ENCODE results near the gene SSBP3. TPM values are rescaled to one million over a fixed set of nuclear protein-coding genes. Genes with fewer than 3 reads are reported as not detected.
"Not testable (repeated sequence)": the region's sequence is repeated elsewhere in the genome, so short reads cannot be mapped to it uniquely, and the experiment has no call there.

SSBP3 gene
- total RNA-seq, 1 experiment from 2014 or later, result 26.0 TPM

DNA sequence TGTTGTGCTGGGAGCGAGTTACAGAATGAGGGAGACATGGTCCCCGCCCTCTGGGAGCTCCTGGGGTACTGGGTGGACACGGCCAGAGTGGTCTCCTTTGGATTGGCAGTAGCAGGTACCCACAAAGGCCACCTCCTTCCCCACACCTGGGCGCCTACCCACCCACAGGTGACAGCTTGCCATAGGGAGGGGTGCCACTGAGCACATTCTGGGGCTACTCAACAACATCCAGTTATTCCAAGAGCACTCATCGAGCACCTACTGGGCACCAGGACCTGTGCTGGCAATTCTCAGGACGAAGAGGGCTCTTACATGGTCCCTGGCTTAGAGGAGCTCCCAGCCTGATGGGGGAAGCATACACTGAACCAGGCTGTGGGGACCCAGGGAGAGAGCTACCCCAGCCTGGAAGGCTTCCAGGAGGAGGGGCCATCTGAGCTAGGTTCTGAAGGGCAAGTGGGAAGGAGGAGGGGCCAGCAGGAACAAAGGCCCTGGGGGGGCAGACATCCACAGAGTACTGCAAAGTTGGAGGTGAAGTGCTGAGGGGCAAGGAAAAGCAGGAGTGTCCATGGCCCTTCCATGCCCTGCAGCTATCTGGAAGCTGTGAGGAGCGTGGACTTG is 184.2 kb downstream of the SSBP3 start:
- no peak for DNase-seq (ENCODE audit: low read depth)

DNA sequence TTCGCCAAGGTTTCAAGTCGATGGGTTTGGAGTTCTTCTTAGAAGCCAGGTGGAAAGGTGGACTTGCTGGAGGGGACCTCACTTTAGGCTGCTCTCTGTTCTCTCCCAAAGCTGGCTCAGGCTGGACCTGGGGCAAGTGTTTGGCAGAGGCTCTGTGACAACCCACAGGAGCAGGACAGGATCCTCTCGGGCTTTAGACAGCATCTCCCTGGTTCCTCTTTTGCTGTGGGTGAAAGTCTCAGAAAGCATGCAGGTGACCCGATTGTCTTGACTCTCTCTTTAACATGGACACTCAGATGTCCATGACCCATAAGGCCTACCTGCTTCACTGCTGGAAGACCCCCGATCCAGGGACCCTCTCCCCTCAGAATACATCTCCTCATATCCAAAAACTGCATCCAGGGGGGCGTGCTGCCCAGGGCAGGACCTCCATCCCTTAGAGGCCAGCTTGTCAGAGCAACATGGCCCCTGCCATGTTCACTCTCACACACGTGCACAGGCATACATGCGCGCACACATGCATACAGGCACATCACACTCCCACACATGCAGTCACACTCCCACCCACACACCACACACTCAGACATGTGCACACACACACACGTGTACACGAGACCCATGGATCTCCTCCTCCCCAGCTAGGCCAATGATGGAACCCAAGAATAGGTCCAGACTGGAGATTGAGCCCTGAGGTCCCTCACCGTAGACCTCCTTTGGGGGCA is 184.9 kb downstream of the SSBP3 start:
- DNase-seq (ENCODE audit: low read depth), result no peak

DNA sequence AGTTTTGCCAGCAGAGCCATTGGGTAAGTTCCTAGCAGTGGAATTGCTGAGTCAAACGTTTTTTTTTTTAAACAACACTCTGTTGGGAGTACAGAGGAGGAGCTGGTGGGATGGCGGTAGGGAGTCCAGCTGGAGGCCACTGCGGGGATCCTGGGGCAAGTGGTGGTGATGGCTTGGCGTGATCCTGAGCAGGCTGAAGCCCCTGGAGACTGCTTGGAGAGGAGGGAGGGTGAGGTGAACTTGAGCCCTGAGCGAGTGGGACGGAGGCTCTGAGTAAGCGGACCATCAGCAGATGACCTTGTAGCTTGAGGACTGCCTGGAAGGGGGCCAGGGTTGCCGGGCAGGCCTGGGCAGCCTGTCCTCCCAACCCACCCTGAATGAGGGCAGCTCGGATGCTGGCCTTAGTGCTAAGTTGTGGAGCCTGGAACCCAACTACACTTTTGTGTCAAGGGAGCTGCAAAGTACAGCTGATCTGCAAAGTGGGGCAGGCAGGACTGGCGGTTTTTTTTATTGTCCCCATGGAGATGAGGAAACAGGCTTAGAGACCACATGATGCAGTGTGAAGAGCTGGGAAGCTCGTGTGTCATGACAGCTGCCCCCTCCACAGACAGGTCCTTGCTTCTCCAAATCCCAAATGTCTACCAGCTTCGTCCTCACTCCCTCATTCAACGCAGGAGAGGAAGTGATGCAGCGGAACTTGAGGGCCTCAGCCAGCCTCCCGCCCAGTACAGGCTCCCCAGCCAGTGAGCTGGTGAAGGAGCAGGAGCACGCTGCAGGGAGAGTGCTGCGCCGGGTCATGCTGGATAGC is 186.0 kb downstream of the SSBP3 start:
- DNase-seq (ENCODE audit: low read depth), result no peak

DNA sequence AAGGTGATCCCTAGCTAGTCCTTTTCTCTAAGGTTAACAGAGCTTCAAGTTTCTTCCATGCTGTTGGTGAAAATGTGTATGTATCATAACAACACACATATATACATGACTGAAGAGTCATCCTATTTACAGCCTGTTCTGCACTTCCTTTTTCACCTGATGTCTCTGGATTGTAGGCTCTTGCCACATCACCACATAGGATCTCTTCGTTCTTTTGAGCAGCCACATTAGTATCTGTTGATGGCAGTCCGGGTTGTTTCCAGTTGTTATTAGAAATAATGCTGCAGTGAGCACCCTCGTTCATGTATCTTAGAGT is 186.5 kb downstream of the SSBP3 start:
- no peak for DNase-seq (ENCODE audit: low read depth)

DNA sequence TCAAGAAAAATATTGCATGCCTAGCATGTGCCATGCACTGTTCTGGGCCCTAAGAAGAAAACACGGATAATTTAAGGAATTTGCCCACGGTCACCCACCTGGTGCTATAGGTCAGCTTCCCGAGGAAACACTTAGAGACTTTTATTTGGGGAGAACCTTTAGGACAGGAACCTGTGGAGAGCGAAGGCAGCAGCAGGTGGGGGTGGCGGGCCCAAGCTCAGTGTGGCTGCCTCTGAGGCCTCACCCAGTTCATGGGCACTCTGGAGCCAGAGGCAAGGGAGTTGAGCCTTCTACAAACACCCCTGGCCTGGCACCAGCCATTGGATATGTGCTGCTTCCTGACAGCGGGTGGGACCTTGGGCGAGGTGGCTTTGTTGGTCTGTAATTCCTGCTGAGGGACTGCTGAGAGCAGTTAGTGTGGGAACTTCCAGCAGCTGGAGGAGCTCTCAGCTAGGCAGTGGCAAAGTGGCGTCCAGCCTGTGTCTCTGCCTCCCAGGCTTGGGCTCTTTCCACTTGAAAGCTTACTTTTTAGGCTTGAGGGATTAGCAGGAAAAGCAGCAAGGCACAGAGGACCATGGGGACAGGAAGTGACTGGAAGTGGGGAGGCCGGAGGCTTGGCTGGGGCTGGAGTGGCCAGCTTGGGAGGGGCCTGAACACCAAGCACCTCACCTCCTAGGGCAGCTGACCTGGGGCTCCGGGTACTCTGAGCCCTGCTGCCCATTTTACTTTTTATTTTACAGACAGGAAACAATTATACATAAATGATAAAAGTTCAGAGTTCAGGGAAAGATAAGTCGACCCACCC is 187.1 kb downstream of the SSBP3 start:
- no peak for DNase-seq (ENCODE audit: low read depth)

DNA sequence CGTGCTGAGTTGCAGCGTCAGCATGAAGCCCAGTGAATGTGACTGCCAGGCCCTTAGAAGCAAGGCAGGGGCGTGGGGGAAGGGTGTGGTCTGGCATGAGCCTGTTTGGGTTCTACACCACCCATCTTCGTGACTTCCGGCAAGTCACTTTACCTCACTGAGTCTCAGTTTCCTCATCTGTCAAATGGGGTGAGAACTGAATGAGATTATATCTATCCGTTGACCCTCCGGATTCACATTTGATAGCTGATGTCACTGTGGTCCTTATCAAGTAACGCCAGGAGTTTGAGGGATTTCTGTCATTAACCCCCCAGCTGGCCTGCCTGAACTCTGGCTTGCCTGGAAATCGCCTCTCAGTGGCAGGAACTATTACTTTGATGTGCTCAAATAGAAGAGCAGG is 190.7 kb downstream of the SSBP3 start:
- no peak for DNase-seq (ENCODE audit: low read depth)

DNA sequence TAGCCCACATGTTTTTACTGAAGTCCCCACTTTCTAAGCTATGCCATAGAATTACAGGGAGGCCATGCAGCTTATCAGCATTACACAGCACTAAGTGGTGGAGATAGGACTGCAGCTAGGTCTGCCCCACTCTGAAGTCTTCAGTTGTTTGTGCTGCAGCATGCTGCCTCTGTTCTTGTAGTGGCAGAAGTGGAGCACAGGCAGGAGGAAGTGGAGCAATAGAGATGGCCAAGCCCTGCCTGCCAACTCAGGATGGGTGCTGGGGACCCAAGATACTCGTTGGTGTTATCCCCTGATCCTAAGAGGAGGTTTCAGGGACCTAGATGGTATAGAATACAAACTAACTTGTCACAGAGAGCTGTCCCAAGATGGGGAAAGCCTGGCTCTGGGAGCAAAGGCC is 193.3 kb downstream of the SSBP3 start:
- no peak for DNase-seq (ENCODE audit: low read depth)

DNA sequence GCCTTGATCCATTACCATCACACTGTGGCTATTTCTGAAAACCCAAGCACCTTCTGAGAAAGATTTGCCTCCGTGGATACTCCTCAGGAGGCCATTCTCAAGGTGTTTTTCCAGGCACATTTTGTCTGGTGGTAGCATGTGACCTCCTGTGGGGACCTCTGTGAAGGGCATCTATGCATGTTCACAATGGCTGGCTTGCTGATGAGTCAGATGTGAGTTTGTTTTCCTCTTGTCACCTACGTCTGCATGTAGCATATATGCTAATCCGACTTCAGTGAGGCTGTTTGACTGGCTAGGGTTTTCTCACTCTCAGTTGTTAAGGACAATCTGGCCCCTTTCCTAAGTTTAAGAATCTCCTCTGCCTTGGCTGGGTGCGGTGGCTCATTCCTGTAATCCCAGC is 198.3 kb downstream of the SSBP3 start:
- not testable (repeated sequence) for DNase-seq (ENCODE audit: low read depth)

DNA sequence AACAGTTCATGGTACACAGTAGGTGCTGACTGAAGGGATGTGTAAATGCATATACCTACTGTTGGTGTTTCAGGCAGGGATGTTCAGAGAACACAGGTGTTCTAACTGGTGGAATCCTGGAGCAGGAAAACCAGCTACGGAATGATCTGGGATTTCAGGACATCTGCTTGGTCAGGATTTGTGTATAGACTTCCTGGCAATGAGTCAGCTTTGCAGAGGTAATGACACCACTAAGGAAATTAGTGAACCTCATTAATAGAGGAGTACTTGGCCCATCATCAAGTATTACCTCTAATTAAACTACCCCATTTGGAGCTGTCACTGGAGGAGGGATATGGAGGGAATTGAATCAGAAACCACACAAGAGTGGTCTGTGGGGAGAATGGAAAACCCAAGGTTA is 198.9 kb downstream of the SSBP3 start:
- DNase-seq (ENCODE audit: low read depth), result no peak

DNA sequence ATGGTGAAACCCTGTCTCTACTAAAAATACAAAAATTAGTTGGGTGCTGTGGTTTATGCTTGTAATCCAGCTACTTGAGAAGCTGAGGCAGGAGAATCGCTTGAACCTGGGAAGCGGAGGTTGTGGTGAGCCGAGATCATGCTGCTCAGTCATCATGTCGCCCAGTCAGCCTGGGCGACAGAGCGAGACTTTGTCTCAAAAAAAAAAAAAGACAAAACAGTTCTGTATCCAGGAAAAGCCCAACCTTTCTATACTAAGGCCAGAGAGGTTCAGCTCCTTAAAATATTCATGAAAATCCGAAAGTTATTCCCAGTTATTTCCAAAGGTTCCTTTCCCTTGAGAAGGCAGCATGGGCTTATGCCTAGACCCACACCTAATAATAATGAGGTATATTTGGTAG is 202.0 kb downstream of the SSBP3 start:
- DNase-seq (ENCODE audit: low read depth), result no peak

DNA sequence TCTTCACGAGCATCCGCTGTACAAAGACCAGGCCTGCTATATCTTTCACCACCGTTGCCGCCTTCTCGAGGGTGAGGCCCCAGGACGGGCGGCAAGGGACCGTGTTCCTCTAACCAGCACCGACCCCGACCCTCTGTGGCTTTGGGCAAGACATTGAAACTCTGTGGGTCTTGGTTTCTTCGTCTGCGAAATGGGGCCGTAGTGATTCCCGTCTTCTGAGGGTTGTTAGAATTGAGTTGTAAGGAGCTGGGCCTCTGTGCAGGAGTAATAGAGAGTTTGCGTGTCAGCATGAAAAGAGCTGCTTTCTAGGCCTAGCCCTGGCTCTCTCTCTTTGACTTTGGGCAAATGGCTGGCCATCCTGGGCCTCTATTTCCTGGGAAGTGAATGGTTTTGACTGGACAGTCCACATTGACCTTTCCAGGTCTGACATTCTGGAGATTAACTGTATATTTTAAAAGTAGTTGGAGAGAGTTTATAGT is 205.6 kb downstream of the SSBP3 start:
- no peak for DNase-seq (ENCODE audit: low read depth)

DNA sequence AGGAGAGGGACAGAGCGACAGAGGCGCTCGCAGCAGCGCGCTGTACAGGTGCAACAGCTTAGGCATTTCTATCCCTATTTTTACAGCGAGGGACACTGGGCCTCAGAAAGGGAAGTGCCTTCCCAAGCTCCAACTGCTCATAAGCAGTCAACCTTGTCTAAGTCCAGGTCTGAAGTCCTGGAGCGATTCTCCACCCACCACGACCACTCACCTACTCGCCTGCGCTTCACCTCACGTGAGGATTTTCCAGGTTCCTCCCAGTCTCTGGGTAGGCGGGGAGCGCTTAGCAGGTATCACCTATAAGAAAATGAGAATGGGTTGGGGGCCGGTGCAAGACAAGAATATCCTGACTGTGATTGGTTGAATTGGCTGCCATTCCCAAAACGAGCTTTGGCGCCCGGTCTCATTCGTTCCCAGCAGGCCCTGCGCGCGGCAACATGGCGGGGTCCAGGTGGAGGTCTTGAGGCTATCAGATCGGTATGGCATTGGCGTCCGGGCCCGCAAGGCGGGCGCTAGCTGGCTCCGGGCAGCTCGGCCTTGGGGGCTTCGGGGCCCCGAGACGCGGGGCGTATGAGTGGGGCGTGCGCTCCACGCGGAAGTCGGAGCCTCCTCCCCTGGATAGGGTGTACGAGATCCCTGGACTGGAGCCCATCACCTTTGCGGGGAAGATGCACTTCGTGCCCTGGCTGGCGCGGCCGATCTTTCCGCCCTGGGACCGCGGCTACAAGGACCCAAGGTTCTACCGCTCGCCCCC is 206.3 kb downstream of the SSBP3 start, which contains the start of the genes CYB5RL and MRPL37:
CYB5RL (minus strand) TSS at position 266 of the 754 bp plus-strand sequence. CDS start 4,414 bp downstream, outside the sequence.
MRPL37 (plus strand) TSS at position 403 of the 754 bp plus-strand sequence; CDS start at position 480, 77 bp downstream.
- peak; percentile 96 for DNase-seq (ENCODE audit: low read depth)

DNA sequence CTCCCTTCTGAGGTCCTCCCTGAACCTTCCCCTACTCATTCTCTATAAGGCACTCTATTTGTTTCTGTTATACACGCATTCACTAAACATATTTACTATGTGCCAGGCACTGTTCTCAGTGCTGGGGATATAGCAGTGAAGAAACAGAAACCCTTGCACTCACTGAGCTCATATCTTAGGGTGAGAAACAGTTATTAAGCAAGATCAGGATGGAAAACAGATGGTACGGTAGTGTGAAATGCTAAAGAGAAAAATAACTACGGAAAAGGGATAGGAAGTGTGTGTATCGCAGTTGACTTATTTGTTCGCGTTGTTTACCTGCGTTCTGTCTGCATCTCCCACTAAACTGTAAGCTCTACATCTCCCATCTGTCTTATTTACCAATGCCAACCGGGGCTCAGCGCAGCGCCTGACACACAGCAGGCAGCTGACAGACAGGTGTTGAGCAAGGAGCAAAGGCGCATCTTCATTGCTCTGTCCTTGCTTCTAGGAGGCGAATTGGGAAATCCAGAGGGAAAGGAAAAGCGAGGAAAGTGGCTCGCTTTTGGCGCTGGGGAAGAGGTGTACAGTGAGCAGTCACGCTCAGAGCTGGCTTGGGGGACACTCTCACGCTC is 206.9 kb downstream of the SSBP3 start:
- DNase-seq (ENCODE audit: low read depth), result no peak

DNA sequence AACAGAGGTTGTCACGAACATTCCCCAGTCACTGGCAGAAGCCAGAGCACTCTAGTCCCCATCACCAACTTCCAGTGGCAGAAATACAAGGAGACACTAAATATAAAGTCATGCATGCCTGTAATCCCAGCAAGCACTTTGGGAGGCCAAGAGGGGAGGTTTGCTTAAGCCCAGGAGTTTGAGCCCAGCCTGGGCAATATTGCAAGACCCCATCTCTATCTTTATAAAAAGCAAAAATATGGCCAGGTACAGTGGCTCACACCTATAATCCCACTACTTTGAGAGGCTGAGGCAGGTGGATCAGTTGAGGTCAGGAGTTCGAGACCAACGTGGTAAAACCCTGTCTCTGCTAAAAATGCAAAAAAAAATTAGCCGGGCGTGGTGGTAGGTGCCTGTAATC is 212.7 kb downstream of the SSBP3 start:
- DNase-seq (ENCODE audit: low read depth), result no peak

DNA sequence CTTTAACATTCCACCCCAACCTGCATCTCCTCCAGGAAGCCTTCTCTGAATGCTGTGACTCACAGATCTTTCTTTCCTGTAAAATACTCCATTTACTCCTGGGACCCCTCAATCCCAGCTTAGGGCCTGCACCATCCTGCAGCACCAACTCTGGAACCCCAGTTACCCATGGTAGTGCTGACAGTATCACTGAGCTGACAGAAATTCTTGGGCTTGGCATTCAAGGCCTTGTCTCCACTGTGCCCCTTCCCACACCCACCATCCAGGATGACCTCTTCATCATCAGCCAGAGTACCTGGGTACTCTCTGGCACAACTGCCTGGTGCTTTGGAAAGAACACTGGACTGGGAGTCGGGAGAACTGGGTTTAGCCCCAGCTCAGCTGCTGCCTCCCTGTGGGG is 214.7 kb downstream of the SSBP3 start:
- no peak for DNase-seq (ENCODE audit: low read depth)

DNA sequence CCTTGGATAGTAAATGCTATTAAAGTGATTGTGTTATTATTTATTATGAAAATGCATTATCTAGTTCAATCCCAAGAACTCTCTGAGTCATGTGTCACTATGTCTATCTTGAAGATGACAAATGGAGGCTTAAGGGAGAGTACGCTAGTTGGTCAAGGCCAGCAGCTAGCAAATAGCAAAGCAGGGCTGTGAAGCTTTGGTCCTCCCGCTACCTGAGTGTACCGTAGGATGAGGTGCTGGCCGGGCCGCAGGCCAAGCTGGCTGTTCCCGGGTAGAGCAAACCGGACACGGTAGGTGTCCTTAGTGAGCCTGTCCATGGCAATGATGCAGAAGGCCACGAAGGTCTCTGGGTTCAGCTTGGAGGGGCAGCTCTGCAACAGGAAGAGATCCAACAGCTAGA is 215.7 kb downstream of the SSBP3 start:
- no peak for DNase-seq (ENCODE audit: low read depth)

DNA sequence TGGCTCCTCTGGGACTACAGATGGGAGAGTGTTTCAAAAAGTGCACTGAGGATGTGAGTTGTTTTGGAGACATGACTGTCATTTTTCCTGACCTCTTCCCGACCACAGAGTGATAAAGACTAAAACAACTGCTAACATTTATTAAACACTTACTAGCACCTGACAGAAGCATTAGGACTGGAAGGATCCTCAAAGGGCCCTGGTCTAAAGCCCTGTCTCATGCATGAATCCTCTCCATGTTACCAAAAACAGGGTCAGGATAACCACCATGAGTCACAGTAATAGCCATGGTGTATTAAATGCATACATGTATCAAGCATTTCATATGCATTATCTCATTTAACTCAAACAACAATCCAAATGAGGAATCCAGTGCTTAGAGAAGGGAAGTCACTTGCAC is 217.9 kb downstream of the SSBP3 start:
- no peak for DNase-seq (ENCODE audit: low read depth)

DNA sequence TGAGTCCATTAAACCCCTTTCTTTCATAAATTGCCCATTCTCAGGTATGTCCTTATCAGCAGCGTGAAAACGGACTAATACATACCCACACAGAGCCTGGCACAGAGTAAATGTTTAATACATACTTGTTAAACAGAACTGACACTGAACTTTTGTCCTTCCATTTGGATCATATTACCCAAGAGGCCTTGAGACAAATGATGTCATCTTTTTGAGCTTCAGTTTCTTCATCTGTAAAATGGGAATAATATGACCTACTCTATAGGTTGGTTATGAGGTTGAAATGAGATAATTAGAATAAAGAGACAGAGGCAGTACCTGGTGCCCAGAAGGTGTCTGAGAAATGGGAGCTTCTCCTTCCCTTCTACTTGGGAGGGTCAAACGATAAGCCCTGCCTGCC is 220.1 kb downstream of the SSBP3 start:
- no peak for DNase-seq (ENCODE audit: low read depth)

DNA sequence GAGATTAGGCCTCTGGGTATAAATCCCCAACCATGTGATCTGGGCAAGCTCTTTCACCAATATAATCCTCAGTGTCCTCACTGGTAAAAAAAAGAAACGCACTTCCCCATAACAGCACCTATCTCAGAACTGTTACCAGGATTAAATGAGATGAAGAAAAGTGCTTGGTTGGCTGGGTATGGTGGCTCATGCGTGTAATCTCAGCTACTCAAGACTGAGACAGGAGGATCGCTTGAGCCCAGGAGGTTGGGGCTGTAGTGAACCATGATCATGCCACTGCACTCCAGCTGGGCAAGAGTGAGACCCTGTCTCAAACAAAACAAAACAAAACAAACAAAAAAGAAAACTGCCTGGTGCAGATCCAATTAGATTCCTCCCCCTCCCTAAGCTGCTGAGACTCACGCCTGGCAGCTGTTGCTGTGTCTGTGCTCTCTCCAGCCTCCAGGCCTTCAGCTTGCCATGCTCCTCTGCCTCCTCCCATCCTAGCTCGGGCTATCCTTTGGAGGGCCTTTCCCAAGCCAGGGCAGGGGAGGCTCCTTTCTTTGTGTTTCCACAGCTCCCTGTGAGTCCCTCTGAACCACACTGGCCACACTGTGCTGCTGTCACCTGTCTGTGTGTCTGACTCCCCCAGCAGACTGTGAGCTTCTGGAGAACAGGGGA is 225.4 kb downstream of the SSBP3 start:
- DNase-seq (ENCODE audit: low read depth), result no peak
